ENCODE results near the gene PBX1.

DNA sequence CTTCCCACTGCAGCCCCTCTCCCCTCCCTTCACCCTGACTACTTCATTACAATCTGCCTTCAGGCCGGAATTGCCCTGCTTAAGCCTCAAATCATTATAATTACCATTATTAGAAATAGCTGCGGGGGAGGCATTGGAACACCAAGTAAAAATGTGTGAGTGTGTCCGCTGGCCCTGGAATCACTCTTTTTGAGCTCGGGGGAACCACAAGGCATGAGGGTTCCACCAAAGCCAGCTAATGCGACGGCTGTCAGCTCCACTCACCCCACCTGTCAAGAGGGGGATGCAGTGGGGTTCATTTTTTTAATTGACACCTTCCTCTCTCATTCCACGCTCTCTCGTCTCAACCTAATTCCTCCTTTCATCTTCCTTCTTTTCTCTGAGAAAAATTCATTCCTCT, 177.2 kb downstream of the PBX1 start:
- TF ChIP-seq POLR2A (IDR thresholded peaks at IDR 0.05) (no peak), POLR2AphosphoS5 (IDR thresholded peaks at IDR 0.05) (no peak)
- TF ChIP-seq, protein P1, sequence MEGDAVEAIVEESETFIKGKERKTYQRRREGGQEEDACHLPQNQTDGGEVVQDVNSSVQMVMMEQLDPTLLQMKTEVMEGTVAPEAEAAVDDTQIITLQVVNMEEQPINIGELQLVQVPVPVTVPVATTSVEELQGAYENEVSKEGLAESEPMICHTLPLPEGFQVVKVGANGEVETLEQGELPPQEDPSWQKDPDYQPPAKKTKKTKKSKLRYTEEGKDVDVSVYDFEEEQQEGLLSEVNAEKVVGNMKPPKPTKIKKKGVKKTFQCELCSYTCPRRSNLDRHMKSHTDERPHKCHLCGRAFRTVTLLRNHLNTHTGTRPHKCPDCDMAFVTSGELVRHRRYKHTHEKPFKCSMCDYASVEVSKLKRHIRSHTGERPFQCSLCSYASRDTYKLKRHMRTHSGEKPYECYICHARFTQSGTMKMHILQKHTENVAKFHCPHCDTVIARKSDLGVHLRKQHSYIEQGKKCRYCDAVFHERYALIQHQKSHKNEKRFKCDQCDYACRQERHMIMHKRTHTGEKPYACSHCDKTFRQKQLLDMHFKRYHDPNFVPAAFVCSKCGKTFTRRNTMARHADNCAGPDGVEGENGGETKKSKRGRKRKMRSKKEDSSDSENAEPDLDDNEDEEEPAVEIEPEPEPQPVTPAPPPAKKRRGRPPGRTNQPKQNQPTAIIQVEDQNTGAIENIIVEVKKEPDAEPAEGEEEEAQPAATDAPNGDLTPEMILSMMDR (IDR thresholded peaks at IDR 0.05), result no peak
